Upper lobe of left lung (tissue), 6 donors: ENCODE measurements around the gene DPYD. TPM values are rescaled to one million over a fixed set of nuclear protein-coding genes. Genes with fewer than 3 reads are reported as not detected.

Source experiments
- ATAC-seq, 2 donors: fragments of 200-7000 bp; cut with Tn5 transposase; one replicate each; pipeline ENCODE4 v1.9.1; 2022; ENCODE audit warnings: mild to moderate bottlenecking in 2 of 2, moderate library complexity in 2 of 2; ENCODE audit not compliant: low FRiP score in 2 of 2
- DNase-seq, 2 donors: peaks; one replicate each; pipeline ENCODE4 v3.0.0-alpha.2; 2019 to 2020
- H3K27ac ChIP-seq, 4 donors: fragments of 200-600 bp; sonication (generic); one replicate each; pipeline ENCODE4 v1.5.1; 2016 to 2019
- H3K27me3 ChIP-seq, 4 donors: fragments of 200-600 bp; sonication (generic); one replicate each; pipeline ENCODE4 v1.5.1; 2017 to 2019
- H3K36me3 ChIP-seq, 4 donors: fragments of 200-600 bp; sonication (generic); one replicate each; pipeline ENCODE4 v1.5.1; 2016 to 2019
- H3K4me1 ChIP-seq, 4 donors: fragments of 200-600 bp; sonication (generic); one replicate each; pipeline ENCODE4 v1.5.1; 2018 to 2019
- H3K4me3 ChIP-seq, 4 donors: fragments of 200-600 bp; sonication (generic); one replicate each; pipeline ENCODE4 v1.5.1; 2017 to 2019; ENCODE audit warnings: mild to moderate bottlenecking in 2 of 4, moderate library complexity in 1 of 4
- H3K9me3 ChIP-seq, 4 donors: fragments of 200-600 bp; sonication (generic); one replicate each; pipeline ENCODE4 v1.5.1; 2018 to 2019
- CTCF ChIP-seq, 6 experiments: fragments of 450-650 bp in 4 of 6; fragments of 200-600 bp in 2 of 6; sonication (generic) in 2 of 6; IDR thresholded peaks; one replicate each; pipeline ENCODE4 v1.5.1; 2016 to 2019; ENCODE audit warnings: antibody characterized with exemption in 6 of 6
- EP300 ChIP-seq, 4 donors: sonication (generic); formaldehyde crosslinking; IDR thresholded peaks; one replicate each; pipeline ENCODE4 v1.5.1; 2017; ENCODE audit warnings: antibody characterized with exemption in 4 of 4, control low read depth in 2 of 4
- POLR2A ChIP-seq, 4 donors: fragments of 450-650 bp; IDR thresholded peaks; one replicate each; pipeline ENCODE4 v1.5.1; 2016 to 2017; ENCODE audit warnings: antibody characterized with exemption in 4 of 4, mild to moderate bottlenecking in 2 of 4
- POLR2AphosphoS5 ChIP-seq, 2 donors: sonication (generic); formaldehyde crosslinking; IDR thresholded peaks; one replicate each; pipeline ENCODE4 v1.5.1; 2017; ENCODE audit warnings: antibody characterized with exemption in 2 of 2
- WGBS, 2 donors: methylation state at CpG; one replicate each; pipeline ENCODE4 v1.1.5; 2017 to 2018; 5-methylcytosine and 5-hydroxymethylcytosine counted together
- total RNA-seq, 6 donors: library from RNA; depleted of rRNA in 4 of 6; stranded (reverse); fragments of >200 nt in 4 of 6; gene quantifications; one replicate each; pipeline versions ENCODE4 v1.1.0 to v1.2.1, GENCODE V29; 2016 to 2021
- donor health status: DM: no; HTN: no; CAD: no; lungs with moderate emphysema.
- donor health status: DM: no; HTN: yes; CAD: no; lungs with severe emphysema.

DPYD gene
- total RNA-seq, 6 donors from 2014 or later: 60.9 to 106 (median 79.7) TPM

DNA sequence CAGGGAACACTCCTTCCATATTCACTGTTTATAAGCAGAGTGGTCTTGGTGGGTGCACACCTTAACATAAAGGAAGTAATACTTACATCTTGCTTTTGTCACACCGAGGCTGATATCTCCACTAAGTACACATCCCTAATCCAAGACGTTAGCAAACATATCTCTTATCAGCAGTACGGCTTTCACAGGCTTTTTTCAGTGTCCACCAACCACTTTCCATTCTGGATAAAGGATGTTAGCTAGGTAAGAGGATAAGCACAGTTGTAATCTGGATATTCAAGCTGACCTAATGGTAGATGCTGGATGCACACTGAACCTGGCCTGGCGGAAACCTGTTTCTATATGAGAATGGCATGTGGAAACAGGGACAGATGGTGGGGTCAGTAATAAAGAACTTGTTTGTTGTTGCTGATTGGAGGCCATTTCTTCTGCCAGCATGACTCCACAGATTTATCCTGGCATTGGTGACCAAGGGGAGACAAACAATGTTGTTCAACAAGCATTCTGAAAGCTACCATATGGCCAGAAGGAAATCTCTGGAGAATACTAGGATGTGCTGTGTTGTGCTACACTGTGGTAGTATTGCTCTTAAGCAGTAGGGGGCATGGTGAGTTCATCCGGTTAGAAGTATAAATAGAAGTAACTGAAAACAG is 782.8 kb downstream of the DPYD start:
- WGBS, 2 donors: 60 to 65% methylated on average over 5 of the region's 5 CpGs
- ATAC-seq (peak; percentile 59 to 68), DNase-seq (no peak)
- no peaks in the 10 kb centered on the region for H3K9me3 ChIP-seq
- H3K27me3 ChIP-seq: no peaks in the 10 kb centered on the region
- peaks cover 0 to 10% (median 3%) of the 10 kb centered on the region in 4 donors for H3K4me1 ChIP-seq
- TF ChIP-seq CTCF (IDR thresholded peaks at IDR 0.05) (peak; percentile 21 to 71 (median 50)), POLR2AphosphoS5 (IDR thresholded peaks at IDR 0.05) (no peak)
- H3K27ac ChIP-seq: no peak overlapping the region
- H3K36me3 ChIP-seq: no peaks in the 10 kb centered on the region
- no peak overlapping the region for H3K4me3 ChIP-seq

- Histone ChIP-seq H3K4me1 (peaks cover 0 to 10% (median 3%) of the 10 kb centered on the region in 4 donors), H3K4me3 (no peak overlapping the region), H3K27ac (no peak overlapping the region), H3K36me3 (no peaks in the 10 kb centered on the region), H3K27me3 (no peaks in the 10 kb centered on the region), H3K9me3 (no peaks in the 10 kb centered on the region)
- WGBS, 2 donors: 95 to 96% methylated on average over 5 of the region's 5 CpGs
- TF ChIP-seq EP300 (IDR thresholded peaks at IDR 0.05) (no peak), CTCF (IDR thresholded peaks at IDR 0.05) (no peak)
- DNase-seq (no peak), ATAC-seq (no peak)
These were observed 783.8 kb downstream of the DPYD start for GRCh38 chr1:97136996-97137395.

DNA sequence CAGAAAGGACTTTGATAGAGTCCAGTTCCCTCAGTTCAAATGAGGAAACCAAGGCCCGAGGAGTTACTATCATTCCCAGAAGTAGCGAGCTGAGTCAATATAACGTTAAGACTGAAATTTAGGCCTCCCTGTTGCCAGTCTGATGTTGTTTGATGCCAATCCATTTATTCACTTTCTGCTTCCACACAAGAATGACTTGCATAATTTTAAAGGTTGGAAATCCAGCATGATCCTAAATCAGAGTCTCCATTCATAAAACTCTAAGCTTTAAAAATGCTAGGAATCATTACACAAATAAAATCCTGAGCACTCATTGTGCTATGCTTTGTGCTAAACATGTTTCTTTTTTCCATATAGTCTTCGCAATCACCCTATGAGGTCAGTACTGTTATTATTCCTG is 784.9 kb downstream of the DPYD start:
- no peak overlapping the region for H3K27ac ChIP-seq
- no peaks in the 10 kb centered on the region for H3K27me3 ChIP-seq
- no peaks in the 10 kb centered on the region for H3K9me3 ChIP-seq
- DNase-seq: no peak
- H3K36me3 ChIP-seq: peaks cover 0 to 3% (median 0%) of the 10 kb centered on the region in 4 donors
- WGBS, 2 donors: 89 to 97% methylated on average over 4 of the region's 4 CpGs
- peaks cover 0 to 10% (median 3%) of the 10 kb centered on the region in 4 donors for H3K4me1 ChIP-seq
- ATAC-seq: no peak
- TF ChIP-seq POLR2A (IDR thresholded peaks at IDR 0.05): no peak
- H3K4me3 ChIP-seq: no peak overlapping the region

DNA sequence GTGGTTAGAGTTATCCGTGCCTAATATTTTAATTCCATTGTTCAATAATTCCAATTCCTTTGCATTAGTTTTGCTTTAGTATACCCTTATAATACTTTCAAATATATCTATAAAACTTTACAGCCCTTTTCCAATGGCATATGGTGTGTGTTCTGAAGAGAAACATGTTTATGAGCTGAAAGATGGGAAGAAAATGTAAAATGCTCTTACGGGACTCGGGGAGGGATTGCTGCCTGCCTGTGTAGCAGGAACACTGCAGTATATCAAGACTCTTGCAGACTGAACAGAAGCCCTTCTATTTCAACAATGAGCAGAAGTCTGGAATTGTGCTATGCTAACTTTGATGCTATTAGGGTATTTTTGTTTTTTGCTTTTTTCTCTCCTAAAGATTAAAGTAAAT is 792.4 kb downstream of the DPYD start:
- Histone ChIP-seq H3K4me1 (no peaks in the 10 kb centered on the region), H3K4me3 (no peak overlapping the region), H3K27ac (no peak overlapping the region), H3K27me3 (no peaks in the 10 kb centered on the region), H3K9me3 (no peaks in the 10 kb centered on the region), H3K36me3 (peaks cover 0 to 3% (median 0%) of the 10 kb centered on the region in 4 donors)
- DNase-seq: no peak
- ATAC-seq: no peak
- no peak for TF ChIP-seq EP300 (IDR thresholded peaks at IDR 0.05)
- WGBS, 2 donors: 91 to 93% methylated on average over 3 of the region's 3 CpGs

- Histone ChIP-seq H3K4me1 (no peaks in the 10 kb centered on the region), H3K9me3 (no peaks in the 10 kb centered on the region), H3K4me3 (no peak overlapping the region), H3K36me3 (no peaks in the 10 kb centered on the region), H3K27ac (no peak overlapping the region), H3K27me3 (no peaks in the 10 kb centered on the region)
- no peak for DNase-seq
- TF ChIP-seq POLR2AphosphoS5 (IDR thresholded peaks at IDR 0.05): no peak
- no peak for TF ChIP-seq CTCF (IDR thresholded peaks at IDR 0.05)
- no peak for TF ChIP-seq POLR2A (IDR thresholded peaks at IDR 0.05)
- no peak for TF ChIP-seq EP300 (IDR thresholded peaks at IDR 0.05)
- WGBS, 2 donors: 85 to 93% methylated on average over 3 of the region's 3 CpGs
- no peak for ATAC-seq
These were observed 797.0 kb downstream of the DPYD start for GRCh38 chr1:97123717-97124431.

DNA sequence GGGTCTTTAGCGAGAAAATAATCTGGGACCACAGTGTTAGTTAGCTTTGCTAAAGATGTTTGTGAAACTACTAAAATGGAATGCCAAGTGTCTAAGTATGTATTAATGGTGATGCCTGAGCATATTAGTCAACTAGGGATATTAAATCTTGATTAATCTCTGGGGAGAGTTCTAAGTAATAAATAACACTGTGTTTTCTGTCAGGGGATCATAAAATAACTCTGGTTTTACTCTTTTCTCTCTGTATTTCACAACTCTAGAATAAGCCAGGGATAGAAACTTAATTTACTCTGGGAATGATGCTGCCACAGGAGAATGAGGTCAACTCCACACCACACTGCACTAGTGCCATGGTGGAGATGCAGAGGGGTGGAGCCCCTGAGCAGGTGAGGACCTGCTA is 800.0 kb downstream of the DPYD start:
- H3K27me3 ChIP-seq: no peaks in the 10 kb centered on the region
- 100% methylated on average over 1 of the region's 1 CpG for WGBS, 2 donors
- peaks cover 0 to 4% (median 0%) of the 10 kb centered on the region in 4 donors for H3K36me3 ChIP-seq
- H3K9me3 ChIP-seq: no peaks in the 10 kb centered on the region
- no peaks in the 10 kb centered on the region for H3K4me1 ChIP-seq
- no peak for DNase-seq
- no peak overlapping the region for H3K27ac ChIP-seq
- no peak overlapping the region for H3K4me3 ChIP-seq
- TF ChIP-seq POLR2AphosphoS5 (IDR thresholded peaks at IDR 0.05) (no peak), POLR2A (IDR thresholded peaks at IDR 0.05) (no peak), EP300 (IDR thresholded peaks at IDR 0.05) (no peak), CTCF (IDR thresholded peaks at IDR 0.05) (no peak)
- no peak for ATAC-seq
